C4-2B (cell line): Measurements from ENCODE around the gene APPL1.
A peak's percentile ranks its signal among the peaks of the same experiment; 100 is the strongest.

Source experiments
- H3K27ac ChIP-seq: fragments of 450-650 bp; 2 replicates; pipeline ENCODE4 v1.5.1; 2017
- ZFX ChIP-seq: fragments of 450-650 bp; IDR thresholded peaks from 2 replicates; pipeline ENCODE4 v1.6.1; 2017
- TF ChIP-seq, protein P1 (sequence below): fragments of 450-650 bp; conservative IDR thresholded peaks from 2 replicates; pipeline ENCODE4 v1.5.1; 2017; ENCODE audit warnings: mild to moderate bottlenecking

The APPL1 gene

GRCh38 chr3:57274845-57275244 is 47.3 kb downstream of the APPL1 start:
- TF ChIP-seq, protein P1, sequence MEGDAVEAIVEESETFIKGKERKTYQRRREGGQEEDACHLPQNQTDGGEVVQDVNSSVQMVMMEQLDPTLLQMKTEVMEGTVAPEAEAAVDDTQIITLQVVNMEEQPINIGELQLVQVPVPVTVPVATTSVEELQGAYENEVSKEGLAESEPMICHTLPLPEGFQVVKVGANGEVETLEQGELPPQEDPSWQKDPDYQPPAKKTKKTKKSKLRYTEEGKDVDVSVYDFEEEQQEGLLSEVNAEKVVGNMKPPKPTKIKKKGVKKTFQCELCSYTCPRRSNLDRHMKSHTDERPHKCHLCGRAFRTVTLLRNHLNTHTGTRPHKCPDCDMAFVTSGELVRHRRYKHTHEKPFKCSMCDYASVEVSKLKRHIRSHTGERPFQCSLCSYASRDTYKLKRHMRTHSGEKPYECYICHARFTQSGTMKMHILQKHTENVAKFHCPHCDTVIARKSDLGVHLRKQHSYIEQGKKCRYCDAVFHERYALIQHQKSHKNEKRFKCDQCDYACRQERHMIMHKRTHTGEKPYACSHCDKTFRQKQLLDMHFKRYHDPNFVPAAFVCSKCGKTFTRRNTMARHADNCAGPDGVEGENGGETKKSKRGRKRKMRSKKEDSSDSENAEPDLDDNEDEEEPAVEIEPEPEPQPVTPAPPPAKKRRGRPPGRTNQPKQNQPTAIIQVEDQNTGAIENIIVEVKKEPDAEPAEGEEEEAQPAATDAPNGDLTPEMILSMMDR = no peak
- no peak for TF ChIP-seq ZFX
- H3K27ac ChIP-seq = no peak overlapping the region

DNA sequence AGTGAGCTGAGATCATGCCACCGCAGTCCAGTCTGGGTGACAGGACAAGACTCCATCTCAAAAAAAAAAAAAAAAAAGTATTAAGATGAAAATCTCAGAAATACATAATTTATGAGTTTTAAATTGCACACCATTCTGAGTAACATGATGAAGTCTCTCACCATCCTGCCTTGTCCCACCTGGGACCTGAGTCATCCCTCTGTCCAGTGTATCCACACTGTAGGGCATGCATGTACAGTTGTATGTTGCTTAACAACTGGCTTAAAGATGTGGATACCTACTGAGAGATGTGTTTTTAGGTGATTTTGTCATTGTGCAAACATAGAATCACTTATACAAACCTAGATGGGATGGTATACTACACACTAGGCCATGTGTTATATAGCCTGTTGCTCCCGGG is 47.9 kb downstream of the APPL1 start:
- TF ChIP-seq ZFX = no peak
- TF ChIP-seq, protein P1 = no peak
- H3K27ac ChIP-seq = no peak overlapping the region

- TF ChIP-seq, protein P1 = no peak
- TF ChIP-seq ZFX = no peak
- H3K27ac ChIP-seq = no peak overlapping the region
These were observed 50.7 kb downstream of the APPL1 start for GRCh38 chr3:57278237-57278636.

- TF ChIP-seq ZFX = no peak
- TF ChIP-seq, protein P1 = no peak
- H3K27ac ChIP-seq = peak overlapping the region; percentile 37; the same call in 1 of the 2 replicates
These were observed 52.2 kb downstream of the APPL1 start for GRCh38 chr3:57279685-57280084.

- H3K27ac ChIP-seq = no peak overlapping the region
- TF ChIP-seq, protein P1 = no peak
- TF ChIP-seq ZFX = no peak
These were observed 54.2 kb downstream of the APPL1 start for GRCh38 chr3:57281715-57282114.

- H3K27ac ChIP-seq = no peak overlapping the region
- TF ChIP-seq, protein P1 = no peak
- TF ChIP-seq ZFX = no peak
These were observed 55.8 kb downstream of the APPL1 start for GRCh38 chr3:57283334-57283733.

DNA sequence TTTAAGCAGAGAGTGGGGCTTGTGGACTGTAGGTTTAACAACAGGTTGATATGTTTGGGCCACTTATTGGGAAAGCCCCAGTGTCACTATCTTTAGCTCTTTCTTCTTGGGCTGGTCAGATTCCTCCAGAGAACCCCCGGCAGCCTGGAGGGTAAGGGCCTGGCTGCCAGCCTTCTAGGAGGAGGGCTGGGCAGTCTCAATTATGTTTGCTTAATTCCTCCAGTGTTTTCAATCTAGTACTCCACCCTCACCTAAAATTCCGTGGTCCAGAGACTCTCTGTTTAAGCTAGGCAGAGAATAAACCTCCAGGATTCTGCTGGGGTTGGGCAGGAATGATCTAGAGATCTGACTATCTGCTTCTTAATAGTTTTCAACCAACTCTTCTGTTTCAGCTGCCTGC is 59.7 kb downstream of the APPL1 start:
- no peak for TF ChIP-seq ZFX
- TF ChIP-seq, protein P1 = no peak
- H3K27ac ChIP-seq = no peak overlapping the region

- H3K27ac ChIP-seq = no peak overlapping the region
- TF ChIP-seq ZFX = no peak
- TF ChIP-seq, protein P1 = no peak
These were observed 60.9 kb downstream of the APPL1 start for GRCh38 chr3:57288403-57288802.
